HG03378 (cell line): ENCODE data around the gene HSPA12A.

ENCODE experiments used
- ATAC-seq: cut with Tn5 transposase; IDR thresholded peaks from one replicate; pipeline ENCODE4 v1.9.1; 2021; ENCODE audit warnings: mild to moderate bottlenecking, moderate library complexity; ENCODE audit not compliant: unreplicated experiment

The HSPA12A gene

DNA sequence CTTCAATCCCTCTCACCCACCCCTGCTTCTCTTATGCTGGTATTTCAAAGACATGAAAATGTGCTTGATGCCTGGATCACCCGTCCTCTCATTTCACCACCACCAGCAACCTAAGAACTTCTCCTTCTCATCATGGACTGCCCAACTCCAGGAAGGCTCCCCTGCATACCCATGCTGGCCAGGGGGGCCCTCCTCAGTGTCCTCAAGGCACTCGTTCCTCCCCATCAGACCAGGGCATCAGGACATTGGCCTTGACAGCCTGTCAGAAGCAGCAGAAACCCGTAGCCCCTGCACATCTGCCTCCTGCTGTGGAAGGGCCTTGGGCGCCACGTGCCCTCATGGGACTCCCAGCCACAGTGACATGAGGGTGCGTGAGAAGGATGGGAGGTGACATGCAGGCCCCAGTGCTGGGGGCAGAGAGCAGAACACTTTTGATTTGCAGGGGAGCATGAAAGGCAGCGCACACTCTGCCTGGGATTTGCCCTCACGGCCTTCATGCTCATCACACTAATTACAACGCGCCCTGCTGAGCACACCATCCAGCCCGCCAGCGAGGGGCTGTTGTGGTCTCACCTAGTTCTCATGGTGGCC lies 1.9 kb upstream of the HSPA12A start:
- ATAC-seq, result no peak

DNA sequence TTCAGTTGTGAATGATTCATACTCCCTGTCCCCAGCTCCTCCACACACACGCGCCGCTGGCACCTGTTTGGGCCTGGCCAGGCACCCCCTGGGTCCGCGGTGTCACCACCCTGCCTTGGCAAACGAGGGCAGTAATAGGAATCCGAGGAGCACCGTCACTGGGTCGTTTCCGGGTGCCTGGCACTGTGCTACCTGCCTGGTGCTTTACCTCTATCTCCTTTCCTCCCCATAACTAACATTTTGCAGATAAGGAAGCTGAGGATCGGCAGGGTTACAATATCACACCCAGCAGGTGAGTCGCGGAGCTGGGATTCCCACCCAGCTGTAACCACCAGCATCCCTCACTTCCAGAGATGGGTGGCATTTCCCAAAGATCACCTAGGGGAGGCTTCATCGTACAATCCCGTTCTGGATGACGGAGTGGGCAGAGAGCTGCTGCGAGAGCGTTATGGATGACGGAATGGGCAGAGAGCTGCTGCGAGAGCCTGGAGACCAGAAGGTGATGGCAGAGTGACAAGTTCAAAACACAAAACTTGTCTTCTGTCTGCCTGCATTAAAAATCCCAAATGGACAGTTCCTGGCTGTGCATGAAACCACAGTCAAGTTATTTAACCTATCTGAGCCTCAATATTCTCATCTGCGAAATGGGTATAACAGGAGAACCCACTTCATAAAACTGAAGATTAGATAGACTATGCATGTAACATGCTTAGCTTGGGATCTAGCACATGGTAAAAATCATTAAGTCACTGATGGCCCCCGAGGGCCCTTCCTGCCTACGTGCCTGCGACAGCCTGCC lies 1.1 kb upstream of the HSPA12A start:
- no peak for ATAC-seq

DNA sequence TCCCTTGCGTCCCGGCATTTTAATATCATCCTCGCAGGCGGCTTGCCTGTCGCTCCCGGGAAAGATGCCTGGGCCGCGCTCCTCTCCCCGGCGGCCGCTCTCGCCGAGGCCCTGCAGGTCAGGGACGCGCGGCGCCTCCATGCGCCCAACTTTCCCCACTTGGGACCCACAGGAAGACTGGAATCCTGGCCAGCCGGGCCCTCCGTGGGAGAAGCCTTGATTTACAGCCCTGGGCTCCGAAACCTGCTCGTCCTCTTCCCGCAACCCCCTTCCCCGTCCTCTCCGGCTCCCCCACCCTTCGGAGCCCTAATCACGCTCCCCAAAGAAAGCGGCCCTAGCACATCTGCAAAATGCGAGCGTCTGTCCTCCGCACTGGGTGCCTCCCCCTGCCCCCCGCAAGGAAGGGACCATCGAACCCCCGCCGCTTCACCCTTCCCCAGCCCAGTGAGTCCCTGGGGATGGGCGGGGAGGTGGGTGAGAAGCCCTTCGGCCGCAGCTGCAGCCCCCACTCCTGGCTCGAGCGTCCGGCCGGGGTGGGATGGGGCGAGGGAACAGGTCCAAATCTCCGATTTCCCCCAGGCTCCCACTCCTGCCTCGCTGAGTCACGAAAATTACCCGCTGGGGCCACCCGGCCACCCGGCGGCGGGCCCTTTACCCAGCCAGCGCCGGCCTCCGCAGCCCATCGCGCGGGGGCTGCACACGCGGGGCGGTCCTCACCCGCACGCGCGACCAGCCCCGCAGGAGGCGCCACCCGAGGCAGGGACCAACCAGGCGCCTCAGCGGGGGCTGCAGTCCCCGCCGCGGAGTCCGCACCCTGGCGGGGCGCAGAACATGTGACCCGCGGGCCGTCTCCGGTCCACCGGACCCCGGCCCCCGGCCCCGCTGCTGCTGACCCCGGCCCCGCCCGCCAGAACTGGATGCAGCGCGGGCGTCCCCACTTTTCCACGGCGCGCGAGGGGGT lies 695 bp downstream of the HSPA12A start:
- ATAC-seq, result no peak

DNA sequence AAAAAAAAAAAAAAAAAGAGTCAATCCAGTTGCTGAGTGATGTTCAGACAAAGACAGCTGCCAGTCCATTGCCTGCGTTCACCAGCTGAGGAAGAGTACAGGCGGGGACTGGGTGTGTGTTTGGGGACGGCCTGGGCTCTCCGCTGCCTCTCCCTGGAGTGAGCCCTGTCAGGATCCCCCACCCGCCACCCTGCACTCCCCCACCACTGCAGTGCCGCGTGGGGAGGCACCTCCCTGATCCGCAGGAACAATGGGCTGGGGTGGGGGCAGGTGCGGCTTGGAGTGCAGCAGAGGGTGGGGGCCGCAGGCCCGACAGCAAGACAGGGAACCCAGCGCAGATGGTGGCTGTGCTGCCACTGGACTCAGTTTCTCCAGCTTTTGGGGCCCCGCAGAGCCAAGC lies 1.4 kb downstream of the HSPA12A start:
- ATAC-seq, result no peak

DNA sequence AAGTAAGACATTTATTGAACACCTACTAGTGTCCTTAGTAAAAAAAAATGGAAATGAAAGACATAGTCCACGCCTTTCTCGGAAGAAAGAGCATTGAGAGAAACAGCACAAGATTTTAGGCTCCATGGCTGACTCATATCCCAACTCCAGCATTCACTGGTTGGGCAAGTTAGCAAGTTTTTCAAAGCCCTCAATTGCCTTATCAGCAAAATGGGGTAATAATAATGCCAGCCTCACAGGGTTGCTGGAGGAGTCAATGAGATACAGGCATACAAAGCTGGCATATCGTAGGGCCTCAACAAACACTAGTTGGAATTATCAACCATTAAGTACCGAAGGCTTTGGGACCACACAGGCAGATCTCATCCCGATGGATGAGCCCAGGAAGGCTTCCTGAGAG lies 4.0 kb downstream of the HSPA12A start:
- ATAC-seq, result no peak

DNA sequence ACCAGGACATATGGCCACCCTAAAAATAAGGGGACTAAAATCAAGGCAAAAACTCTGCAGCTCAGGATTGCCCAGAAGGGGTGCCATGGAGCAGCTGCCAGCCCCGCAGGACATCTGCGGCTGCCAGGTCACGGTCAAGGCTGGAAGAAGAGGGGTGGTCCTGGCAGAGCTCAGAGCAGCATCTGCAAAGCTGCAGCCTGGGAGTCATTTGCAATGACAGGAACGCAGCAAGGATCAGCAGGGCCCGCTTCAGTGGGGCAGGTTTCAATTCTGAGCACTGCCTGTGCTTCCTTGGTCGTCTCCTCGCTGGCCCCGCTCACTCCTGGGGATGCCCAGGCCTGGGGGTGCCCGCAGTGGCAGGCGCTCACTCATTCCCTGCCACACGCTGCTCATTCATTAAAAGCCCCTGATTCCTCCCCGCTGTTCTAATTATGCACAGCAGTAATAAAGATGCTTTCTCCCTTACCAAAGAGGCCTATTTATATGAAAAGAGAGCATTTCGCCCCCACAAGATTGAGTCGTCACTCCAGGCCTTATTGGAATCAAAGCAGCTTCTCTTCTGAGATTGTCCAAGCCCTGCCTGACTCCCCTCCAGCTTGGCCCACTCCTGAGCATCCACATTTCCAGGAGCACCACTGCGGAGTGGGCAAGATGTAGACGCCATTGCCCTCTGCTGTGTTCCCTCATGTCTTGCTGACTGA lies 4.6 kb downstream of the HSPA12A start:
- no peak for ATAC-seq

DNA sequence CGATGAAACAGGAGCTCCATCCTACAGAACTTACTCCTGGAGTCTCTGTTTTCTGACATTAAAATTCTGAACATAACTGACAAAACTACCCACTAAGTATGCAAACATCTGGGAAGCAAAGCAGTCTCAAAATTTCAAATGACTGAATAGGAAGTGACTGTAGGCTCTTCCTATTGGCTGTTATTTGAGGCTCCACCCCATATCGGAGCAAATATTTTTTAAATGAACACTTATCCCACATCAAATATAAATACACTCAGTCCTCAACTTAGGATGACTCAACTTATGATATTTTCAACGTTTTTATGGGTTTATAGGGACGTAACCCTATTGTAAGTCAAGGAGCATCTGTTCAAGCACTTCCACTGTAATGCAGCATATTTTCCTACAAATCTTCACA lies 8.8 kb downstream of the HSPA12A start:
- ATAC-seq, result no peak

DNA sequence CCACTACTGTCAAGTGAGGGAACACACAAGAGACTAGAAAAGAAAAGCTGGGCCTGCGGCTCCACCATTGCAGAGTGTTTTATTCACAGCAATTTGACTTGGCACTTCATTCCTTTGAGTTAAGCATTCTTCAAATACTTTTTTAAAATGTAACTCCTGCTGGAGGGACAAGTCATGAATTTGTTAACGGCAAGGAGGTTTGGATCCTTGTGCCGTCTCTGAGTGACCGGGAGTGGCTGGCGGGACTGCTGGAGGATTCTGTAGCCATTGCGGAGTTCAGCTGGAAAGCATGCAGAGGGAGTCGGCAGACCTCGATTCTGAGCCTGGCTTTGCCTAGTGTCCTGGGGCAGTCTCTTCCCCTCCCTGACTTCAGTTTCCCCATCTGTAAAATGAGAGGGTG lies 9.8 kb downstream of the HSPA12A start:
- ATAC-seq, result no peak

DNA sequence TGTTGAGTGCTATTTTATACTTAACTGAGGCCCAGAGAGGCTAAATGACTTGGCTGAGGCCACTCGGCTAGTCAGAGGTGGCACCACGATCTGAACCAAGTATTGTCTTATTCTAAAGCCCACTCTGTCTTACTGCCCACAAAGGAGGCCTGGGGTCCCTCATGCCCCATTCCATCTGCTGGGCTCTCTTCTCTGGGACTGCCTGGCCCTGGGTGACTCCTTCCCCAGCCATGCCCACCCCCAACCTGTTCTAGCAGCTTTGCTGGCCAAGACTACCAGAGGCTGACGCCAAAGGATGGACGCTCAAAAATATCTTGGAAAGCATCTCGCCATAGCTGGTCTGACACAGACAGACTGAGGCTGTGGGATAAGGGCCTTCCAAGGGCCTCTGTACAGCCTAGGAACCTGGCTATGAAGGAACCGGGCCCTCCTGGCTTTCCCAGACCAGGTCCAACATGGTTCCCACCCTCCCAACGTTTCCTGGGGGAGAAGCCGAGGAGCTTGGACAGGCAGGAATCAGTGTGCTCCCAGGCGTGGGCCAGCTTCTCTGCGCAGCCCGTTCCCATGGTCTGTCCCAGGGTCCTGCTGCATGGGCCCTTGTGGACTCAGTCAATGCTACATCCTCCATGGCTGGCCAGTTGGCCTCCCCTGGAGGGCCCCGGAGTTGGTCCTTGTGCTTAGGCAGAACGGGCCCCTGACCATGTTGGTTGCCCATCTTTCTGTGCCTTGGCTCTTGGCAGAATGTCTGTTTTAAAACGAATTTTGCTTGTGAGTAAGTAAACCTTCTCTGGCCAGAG lies 11.7 kb downstream of the HSPA12A start:
- ATAC-seq, result no peak

DNA sequence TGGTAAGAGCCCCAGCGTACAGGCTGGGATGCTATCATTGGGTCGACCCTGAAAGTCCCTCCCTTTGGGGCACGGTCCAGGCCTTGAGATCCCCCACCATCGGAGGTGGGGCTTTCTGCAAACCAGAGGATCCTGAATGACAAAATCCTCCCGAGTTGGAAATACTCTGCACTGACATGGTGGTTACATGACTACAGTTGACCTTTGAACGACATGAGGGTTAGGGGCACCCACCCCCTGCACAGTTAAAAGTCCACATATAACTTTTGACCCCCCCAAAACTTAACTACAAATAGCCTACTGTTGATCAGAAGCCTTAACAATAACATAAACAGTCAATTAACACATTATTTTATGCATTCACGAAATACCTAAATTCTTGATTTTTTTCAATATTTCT lies 13.1 kb downstream of the HSPA12A start:
- ATAC-seq, result no peak

DNA sequence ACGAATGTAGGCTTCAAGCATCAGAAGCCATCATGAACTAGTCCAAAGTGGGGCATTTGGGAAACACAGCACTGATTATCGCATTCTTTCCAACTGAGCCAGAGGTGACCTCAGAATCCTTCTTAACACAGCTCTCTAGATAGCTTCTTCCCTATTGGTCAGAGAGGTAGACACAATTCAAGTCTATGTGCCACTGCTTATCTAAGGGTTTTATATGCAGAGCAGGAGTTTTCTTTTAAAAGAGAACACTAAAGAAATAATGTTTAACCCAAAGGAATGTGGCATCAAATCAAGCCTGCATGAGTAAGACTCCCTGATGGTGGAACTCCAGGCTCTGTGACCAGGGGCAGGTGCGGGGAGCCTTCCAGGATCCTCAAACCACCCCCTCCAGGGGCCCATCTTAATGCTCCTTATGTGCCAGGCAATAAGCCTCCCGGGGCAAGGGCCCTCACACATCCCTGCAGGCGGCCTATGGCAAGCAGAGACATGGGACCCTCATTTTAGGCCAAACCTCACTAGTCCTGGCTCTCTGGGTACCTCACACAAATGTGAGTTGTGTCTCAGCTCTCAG lies 13.8 kb downstream of the HSPA12A start:
- no peak for ATAC-seq

DNA sequence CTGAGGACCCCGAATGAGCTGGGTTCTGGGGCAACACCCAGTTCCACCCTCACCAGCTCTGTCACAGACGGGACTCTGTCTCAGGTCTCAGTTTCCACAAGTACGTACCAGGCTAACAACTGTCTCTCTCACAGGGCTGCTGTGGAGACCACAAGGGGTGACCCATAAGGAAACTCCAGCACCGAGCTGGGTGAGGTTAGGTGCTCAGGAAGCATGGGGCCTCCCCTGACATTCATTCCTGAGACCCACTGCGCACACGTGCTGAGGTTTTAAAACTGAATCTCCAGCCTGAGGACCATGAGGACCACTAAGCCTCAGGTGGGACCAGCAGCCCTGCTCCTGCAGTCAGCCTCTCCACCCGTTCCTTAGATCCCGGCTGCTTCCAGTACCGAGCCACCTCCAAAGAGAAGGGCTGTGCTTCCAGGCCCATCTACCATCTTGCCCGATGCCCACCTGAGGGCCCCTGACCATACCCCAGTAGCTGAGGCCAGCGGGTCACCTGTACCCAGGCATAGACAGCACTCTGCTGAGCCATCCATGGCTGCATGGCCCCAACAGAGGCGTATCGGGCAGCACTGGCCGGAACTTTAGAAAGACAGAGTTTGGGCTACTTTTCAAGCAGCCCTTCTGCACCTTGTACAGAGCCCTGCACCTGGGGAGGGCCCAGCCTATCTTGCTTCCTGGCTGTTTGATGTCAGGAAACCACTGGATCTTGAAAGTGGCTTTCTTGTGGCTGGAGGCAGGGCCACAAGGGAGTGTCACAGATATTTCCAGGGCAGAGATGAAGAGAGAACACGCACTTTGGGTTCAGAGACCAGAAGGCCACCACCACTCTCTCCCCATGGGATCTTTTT lies 18.7 kb downstream of the HSPA12A start:
- ATAC-seq, result no peak

DNA sequence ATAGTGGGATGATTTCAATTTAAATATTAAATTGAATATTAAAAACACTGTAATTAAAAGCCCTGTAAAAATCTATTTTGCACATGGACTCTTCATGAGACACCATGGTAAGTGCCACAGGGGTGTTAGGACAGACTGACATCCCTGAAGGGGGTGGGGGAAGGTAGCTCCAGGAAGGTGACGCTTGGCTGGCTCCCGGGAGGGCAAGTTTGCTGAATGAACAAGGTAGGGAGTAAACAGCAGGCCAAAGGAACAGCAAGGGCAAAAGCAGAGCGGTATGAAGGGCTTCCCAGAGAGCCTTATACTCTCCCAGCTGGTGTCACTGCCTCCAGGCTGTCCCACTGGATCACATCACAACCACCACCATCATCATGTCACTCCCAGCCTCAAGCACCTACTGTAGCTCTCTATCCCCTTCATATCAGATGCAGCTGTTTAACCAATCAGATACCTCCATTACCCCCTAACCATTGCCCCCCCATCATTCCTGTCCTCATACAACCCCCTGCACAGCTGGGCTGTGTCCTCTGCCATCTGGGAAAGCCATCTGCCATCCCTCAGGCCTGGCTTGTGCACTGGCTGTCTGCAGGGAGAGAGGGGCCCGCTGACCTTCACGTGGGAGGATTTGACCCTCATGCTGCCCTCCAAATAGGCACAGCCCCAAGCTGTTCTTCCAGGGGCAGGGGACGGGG lies 19.5 kb downstream of the HSPA12A start:
- no peak for ATAC-seq

DNA sequence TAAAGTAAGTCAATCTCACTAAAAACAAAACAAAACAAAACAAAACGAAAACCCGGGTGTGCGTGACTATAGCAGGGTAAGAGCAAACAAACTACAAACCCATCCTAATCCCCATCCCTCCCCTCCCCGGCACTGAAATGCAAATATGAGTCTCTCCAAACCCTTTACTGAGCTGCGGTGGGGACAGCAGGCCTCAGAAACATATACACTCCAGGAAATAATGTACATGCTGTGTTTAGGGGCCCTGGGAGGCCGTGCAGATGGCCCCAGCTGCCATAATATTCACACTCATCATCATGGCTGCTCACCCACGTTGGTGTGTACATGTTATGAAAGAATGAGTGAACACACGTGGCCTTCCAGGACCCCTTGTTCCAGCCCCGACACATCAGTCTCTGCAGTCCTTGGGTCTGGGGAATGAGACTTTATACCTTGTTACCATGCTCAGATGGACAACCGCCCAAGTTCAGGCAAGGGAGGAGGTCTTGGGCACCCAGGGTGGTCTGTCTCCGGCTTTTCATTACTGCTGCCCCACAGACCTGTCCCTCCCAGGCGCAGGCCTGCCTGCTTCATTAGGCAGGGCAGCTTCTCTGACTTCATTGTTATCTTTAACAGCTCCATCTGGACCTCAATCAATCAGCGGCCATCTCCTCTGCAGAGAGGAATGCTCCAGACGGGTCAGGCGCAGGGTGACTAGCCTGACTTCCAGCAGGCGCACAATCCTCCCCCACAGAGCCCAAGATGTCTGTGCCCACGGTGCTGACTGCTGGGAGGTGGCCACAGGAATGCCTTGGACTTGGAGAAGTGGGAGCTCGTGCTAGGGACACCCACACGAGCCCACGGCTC lies 20.6 kb downstream of the HSPA12A start:
- no peak for ATAC-seq

DNA sequence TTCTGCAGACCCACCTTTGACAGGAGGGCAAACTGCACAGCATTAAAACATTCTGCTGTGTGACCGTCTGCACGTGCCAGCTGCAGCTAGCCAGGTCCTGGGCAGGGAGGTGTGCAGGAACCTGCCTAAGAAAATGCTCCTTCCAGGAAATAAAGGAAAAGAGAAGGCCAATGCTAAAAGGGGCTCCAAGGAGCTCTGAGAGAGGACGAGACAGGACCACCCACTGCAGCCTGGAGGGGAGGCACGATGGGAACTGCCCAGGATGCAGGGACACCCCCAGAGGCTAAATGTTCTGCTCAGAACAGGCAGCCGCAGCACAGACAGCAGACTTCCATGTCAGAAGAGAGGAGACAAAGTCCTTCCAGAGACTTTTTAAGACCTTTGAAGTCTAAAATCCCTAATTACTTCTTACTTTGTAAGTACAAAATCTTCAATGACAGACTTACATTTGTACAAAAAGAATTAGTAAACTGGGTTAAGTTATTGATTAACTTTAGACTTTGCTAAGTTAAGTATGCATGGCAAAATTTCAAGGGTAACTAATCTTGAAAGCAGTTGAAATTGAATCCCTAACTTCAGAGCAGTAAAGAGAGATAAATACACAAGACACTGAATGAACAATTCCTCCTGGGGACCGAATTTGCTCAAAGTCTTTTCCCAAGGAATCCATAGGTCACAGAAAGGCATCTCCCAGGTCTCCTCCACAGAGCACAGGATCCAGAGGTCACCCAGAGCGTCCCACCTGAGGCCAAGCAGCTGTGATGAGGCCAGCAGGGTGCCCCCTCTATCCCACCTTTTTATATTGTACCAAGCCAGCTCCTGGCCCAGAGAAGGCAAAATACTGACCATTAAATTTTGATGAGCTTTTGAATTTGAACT lies 21.5 kb downstream of the HSPA12A start:
- ATAC-seq, result no peak

DNA sequence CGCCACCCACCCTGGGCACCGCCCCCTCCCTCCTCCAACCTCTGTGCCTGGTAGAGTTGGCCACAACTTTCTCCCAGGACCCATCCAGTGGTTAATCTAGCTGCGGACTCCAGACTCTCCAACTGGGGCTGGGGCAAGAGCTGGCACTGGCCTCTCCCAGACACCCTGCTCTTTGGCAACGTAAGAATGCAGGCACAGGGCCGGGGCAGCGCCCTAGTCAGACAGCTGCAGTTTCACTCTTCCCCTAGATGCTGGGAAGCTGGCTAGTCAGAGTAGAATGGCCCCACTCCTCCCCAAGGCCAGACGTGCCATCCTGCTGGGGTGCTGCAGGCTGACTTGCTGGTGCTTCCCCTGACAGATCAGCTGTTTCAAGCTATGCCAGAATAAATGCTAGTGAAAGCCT lies 22.1 kb downstream of the HSPA12A start:
- ATAC-seq, result no peak

DNA sequence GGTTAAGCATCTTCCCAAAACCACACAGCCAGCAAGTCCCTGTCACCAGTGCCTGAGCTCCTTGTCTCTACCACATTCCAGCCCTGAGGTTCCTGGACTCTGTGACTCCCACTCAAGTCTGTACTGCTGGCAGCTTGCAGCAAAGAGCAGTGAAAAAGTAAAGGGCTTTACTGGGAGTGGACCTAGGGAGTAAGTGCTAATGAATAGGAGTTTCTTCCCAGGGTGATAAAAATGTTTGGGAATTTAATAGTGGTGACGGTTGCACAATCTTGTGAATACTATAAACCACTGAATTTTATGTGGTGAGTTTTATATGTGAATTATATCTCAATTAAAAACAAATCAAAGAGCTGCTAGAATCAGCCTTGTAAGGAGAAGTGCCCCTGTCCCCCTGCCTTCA lies 22.6 kb downstream of the HSPA12A start:
- ATAC-seq, result no peak
